ENCODE results near the gene SLC22A12. TPM values are rescaled to one million over a fixed set of nuclear protein-coding genes. Genes with fewer than 3 reads are reported as not detected.

SLC22A12 gene
- total RNA-seq, 1 donor from 2014 or later, result not detected

DNA sequence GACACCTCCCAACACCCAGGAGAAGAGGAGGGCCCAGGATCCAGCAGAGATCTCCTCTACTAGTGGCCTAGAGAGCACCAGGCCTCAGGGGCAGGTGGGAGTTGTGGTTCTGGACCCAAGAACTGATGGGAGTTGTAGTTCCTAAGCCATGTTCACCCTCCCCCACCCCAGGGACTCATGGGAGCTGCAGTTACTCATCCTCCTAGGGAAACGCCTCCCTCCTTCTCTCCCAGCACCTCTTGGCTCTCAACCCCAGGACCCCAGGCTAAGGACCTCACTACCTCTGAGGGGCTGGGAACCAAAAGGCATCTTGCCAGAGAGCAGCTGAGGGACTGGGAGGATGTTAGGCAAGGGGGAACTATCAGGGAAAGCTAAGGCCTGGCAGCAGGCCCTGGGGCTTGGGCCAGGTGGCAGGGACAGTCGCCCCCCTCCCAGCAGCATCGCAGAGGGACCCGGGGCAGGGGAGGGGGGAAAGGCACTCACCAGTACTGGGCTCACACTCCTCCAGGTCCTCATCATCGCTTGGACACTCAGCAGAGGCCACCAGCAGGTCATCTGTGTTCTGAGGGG lies 28.9 kb downstream of the SLC22A12 start:
- Histone ChIP-seq H3K9me3 (ENCODE audit: insufficient read depth, low read depth, low read length) (no peaks in the 10 kb centered on the region), H3K79me2 (ENCODE audit: insufficient read depth, low read length) (no peaks in the 10 kb centered on the region), H3K4me2 (ENCODE audit: low read length) (no peak overlapping the region), H3K4me1 (ENCODE audit: insufficient read depth, low read length) (no peaks in the 10 kb centered on the region), H3K4me3 (ENCODE audit: insufficient read depth, low read depth, low read length) (no peak overlapping the region), H3K27ac (ENCODE audit: low read depth, low read length) (no peak overlapping the region), H3K27me3 (ENCODE audit: insufficient read depth, low read length) (no peaks in the 10 kb centered on the region), H2AFZ (ENCODE audit: low read depth, low read length) (no peak overlapping the region), H4K20me1 (ENCODE audit: insufficient read depth, low read length) (no peaks in the 10 kb centered on the region), H3K9ac (ENCODE audit: low read length) (no peak overlapping the region), H3K36me3 (ENCODE audit: insufficient read depth, low read length) (no peaks in the 10 kb centered on the region)
- FAIRE-seq (no peak), DNase-seq (ENCODE audit: low read depth) (peak; percentile 22)
- peaks cover 3% of the 10 kb centered on the region for H3K36me3 Mint-ChIP-seq (ENCODE audit: low read depth, unreplicated experiment)
- H3K4me1 Mint-ChIP-seq (ENCODE audit: low read depth, unreplicated experiment), result peaks cover 3% of the 10 kb centered on the region
- no peak for TF ChIP-seq EZH2 (IDR thresholded peaks at IDR 0.05; ENCODE audit: insufficient read depth, low read length)
- TF ChIP-seq, protein P1, sequence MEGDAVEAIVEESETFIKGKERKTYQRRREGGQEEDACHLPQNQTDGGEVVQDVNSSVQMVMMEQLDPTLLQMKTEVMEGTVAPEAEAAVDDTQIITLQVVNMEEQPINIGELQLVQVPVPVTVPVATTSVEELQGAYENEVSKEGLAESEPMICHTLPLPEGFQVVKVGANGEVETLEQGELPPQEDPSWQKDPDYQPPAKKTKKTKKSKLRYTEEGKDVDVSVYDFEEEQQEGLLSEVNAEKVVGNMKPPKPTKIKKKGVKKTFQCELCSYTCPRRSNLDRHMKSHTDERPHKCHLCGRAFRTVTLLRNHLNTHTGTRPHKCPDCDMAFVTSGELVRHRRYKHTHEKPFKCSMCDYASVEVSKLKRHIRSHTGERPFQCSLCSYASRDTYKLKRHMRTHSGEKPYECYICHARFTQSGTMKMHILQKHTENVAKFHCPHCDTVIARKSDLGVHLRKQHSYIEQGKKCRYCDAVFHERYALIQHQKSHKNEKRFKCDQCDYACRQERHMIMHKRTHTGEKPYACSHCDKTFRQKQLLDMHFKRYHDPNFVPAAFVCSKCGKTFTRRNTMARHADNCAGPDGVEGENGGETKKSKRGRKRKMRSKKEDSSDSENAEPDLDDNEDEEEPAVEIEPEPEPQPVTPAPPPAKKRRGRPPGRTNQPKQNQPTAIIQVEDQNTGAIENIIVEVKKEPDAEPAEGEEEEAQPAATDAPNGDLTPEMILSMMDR (IDR thresholded peaks at IDR 0.05; ENCODE audit: insufficient read depth, low read depth, low read length), result no peak
- H3K27me3 Mint-ChIP-seq (ENCODE audit: low read depth, unreplicated experiment), result peaks cover 18% of the 10 kb centered on the region
- H3K27ac Mint-ChIP-seq (ENCODE audit: unreplicated experiment), result peak overlapping the region; percentile 27
- H3K9me3 Mint-ChIP-seq (ENCODE audit: unreplicated experiment), result no peaks in the 10 kb centered on the region
- H3K4me3 Mint-ChIP-seq (ENCODE audit: unreplicated experiment), result no peak overlapping the region

DNA sequence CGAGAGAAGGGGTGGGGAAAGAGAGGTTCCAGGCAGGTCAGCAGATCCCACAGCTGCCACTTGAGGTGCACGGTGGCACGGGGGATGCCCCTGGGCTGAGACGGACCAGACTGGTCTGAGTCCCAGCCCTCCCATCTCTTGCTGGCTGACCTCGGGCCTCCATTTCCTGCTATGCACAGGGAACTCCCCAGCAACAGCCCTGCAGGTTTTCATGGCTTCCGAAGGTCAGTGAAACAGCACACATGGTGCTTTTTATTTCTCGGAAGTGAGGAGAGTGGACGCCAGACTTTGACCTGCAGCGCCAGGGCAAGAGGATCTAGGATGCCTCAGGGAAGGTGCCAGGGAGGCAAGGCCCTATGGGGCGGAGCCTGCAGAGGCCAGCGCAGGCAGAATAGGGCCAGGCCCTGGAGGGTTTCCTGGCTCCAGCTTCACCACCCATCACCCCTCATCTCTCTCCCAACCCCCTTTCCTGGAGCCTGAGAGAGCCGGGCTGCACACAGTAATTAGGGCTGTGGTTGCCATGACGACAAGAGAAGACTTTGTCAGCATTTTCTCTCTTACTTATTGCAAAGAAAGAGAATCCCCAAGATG lies 29.5 kb downstream of the SLC22A12 start:
- no peak overlapping the region for H3K9ac ChIP-seq (ENCODE audit: low read length)
- H2AFZ ChIP-seq (ENCODE audit: low read depth, low read length), result no peak overlapping the region
- DNase-seq (ENCODE audit: low read depth), result no peak
- no peaks in the 10 kb centered on the region for H3K79me2 ChIP-seq (ENCODE audit: insufficient read depth, low read length)
- H3K27me3 Mint-ChIP-seq (ENCODE audit: low read depth, unreplicated experiment), result peaks cover 18% of the 10 kb centered on the region
- H3K27me3 ChIP-seq (ENCODE audit: insufficient read depth, low read length), result no peaks in the 10 kb centered on the region
- no peak for TF ChIP-seq EZH2 (IDR thresholded peaks at IDR 0.05; ENCODE audit: insufficient read depth, low read length)
- TF ChIP-seq, protein P1 (IDR thresholded peaks at IDR 0.05; ENCODE audit: insufficient read depth, low read depth, low read length), result no peak
- FAIRE-seq, result no peak
- no peak overlapping the region for H3K4me2 ChIP-seq (ENCODE audit: low read length)
- no peak overlapping the region for H3K4me3 Mint-ChIP-seq (ENCODE audit: unreplicated experiment)
- no peaks in the 10 kb centered on the region for H3K36me3 ChIP-seq (ENCODE audit: insufficient read depth, low read length)
- H3K4me1 ChIP-seq (ENCODE audit: insufficient read depth, low read length), result no peaks in the 10 kb centered on the region
- peaks cover 3% of the 10 kb centered on the region for H3K4me1 Mint-ChIP-seq (ENCODE audit: low read depth, unreplicated experiment)
- H3K36me3 Mint-ChIP-seq (ENCODE audit: low read depth, unreplicated experiment), result peaks cover 3% of the 10 kb centered on the region
- H3K9me3 Mint-ChIP-seq (ENCODE audit: unreplicated experiment), result no peaks in the 10 kb centered on the region
- no peak overlapping the region for H3K27ac ChIP-seq (ENCODE audit: low read depth, low read length)
- no peak overlapping the region for H3K4me3 ChIP-seq (ENCODE audit: insufficient read depth, low read depth, low read length)
- H3K9me3 ChIP-seq (ENCODE audit: insufficient read depth, low read depth, low read length), result no peaks in the 10 kb centered on the region
- no peak overlapping the region for H3K27ac Mint-ChIP-seq (ENCODE audit: unreplicated experiment)
- no peaks in the 10 kb centered on the region for H4K20me1 ChIP-seq (ENCODE audit: insufficient read depth, low read length)
